ENCODE data around the gene POLDIP2.
A peak's percentile ranks its signal among the peaks of the same experiment; 100 is the strongest.

POLDIP2 gene

GRCh38 chr17:28388106-28388505 lies 30.8 kb upstream of the POLDIP2 start:
- Histone ChIP-seq H3K4me3 (ENCODE audit: low read depth in 1 of 2, low read length in 2 of 2) (no peak overlapping the region), H3K4me1 (ENCODE audit: control insufficient read depth in 1 of 2, insufficient read depth in 2 of 2, low read length in 2 of 2) (peaks cover 0 to 5% of the 10 kb centered on the region in 2 donors), H3K27me3 (ENCODE audit: low read depth, low read length) (no peaks in the 10 kb centered on the region), H3K27ac (ENCODE audit: low read length) (no peak overlapping the region), H3K36me3 (ENCODE audit: control insufficient read depth in 1 of 2, insufficient read depth in 2 of 2, low read length in 2 of 2) (peaks cover 24 to 49% of the 10 kb centered on the region in 2 donors), H3K9me3 (ENCODE audit: control insufficient read depth in 1 of 2, low read length in 2 of 2) (no peaks in the 10 kb centered on the region)

- H3K4me3 ChIP-seq (ENCODE audit: low read depth in 1 of 2, low read length in 2 of 2), result no peak overlapping the region
- no peak overlapping the region for H3K27ac ChIP-seq (ENCODE audit: low read length)
- H3K4me1 ChIP-seq (ENCODE audit: control insufficient read depth in 1 of 2, insufficient read depth in 2 of 2, low read length in 2 of 2), result peaks cover 0 to 9% of the 10 kb centered on the region in 2 donors
- H3K27me3 ChIP-seq (ENCODE audit: low read depth, low read length), result no peaks in the 10 kb centered on the region
- no peaks in the 10 kb centered on the region for H3K9me3 ChIP-seq (ENCODE audit: control insufficient read depth in 1 of 2, low read length in 2 of 2)
- peaks cover 24 to 40% of the 10 kb centered on the region in 2 donors for H3K36me3 ChIP-seq (ENCODE audit: control insufficient read depth in 1 of 2, insufficient read depth in 2 of 2, low read length in 2 of 2)
These were observed 29.1 kb upstream of the POLDIP2 start for GRCh38 chr17:28386391-28386790.

- Histone ChIP-seq H3K9me3 (ENCODE audit: control insufficient read depth in 1 of 2, low read length in 2 of 2) (no peaks in the 10 kb centered on the region), H3K4me3 (ENCODE audit: low read depth in 1 of 2, low read length in 2 of 2) (no peak overlapping the region), H3K4me1 (ENCODE audit: control insufficient read depth in 1 of 2, insufficient read depth in 2 of 2, low read length in 2 of 2) (peaks cover 0 to 14% of the 10 kb centered on the region in 2 donors), H3K36me3 (ENCODE audit: control insufficient read depth in 1 of 2, insufficient read depth in 2 of 2, low read length in 2 of 2) (peaks cover 17 to 30% of the 10 kb centered on the region in 2 donors), H3K27ac (ENCODE audit: low read length) (no peak overlapping the region), H3K27me3 (ENCODE audit: low read depth, low read length) (no peaks in the 10 kb centered on the region)
These were observed 28.1 kb upstream of the POLDIP2 start for GRCh38 chr17:28385406-28385805.

GRCh38 chr17:28385037-28385400 lies 27.7 kb upstream of the POLDIP2 start:
- Histone ChIP-seq H3K9me3 (ENCODE audit: control insufficient read depth in 1 of 2, low read length in 2 of 2) (no peaks in the 10 kb centered on the region), H3K4me3 (ENCODE audit: low read depth in 1 of 2, low read length in 2 of 2) (peak overlapping the region; percentile 51 to 63), H3K4me1 (ENCODE audit: control insufficient read depth in 1 of 2, insufficient read depth in 2 of 2, low read length in 2 of 2) (peaks cover 0 to 14% of the 10 kb centered on the region in 2 donors), H3K27ac (ENCODE audit: low read length) (no peak overlapping the region), H3K36me3 (ENCODE audit: control insufficient read depth in 1 of 2, insufficient read depth in 2 of 2, low read length in 2 of 2) (peaks cover 17 to 27% of the 10 kb centered on the region in 2 donors), H3K27me3 (ENCODE audit: low read depth, low read length) (no peaks in the 10 kb centered on the region)

- Histone ChIP-seq H3K27me3 (ENCODE audit: low read depth, low read length) (no peaks in the 10 kb centered on the region), H3K27ac (ENCODE audit: low read length) (no peak overlapping the region), H3K36me3 (ENCODE audit: control insufficient read depth in 1 of 2, insufficient read depth in 2 of 2, low read length in 2 of 2) (peaks cover 11 to 23% of the 10 kb centered on the region in 2 donors)
These were observed 27.1 kb upstream of the POLDIP2 start for GRCh38 chr17:28384281-28385036.

GRCh38 chr17:28381141-28381825 lies 24.0 kb upstream of the POLDIP2 start:
- no peak overlapping the region for H3K27ac ChIP-seq (ENCODE audit: low read length)
- H3K4me1 ChIP-seq (ENCODE audit: control insufficient read depth in 1 of 2, insufficient read depth in 2 of 2, low read length in 2 of 2), result peaks cover 0 to 14% of the 10 kb centered on the region in 2 donors

More at GRCh38 chr17:28384281-28385036, 27.1 kb upstream of the POLDIP2 start:
- H3K4me3 ChIP-seq (ENCODE audit: low read depth in 1 of 2, low read length in 2 of 2), result peak overlapping the region; percentile 51 to 63
- H3K4me1 ChIP-seq (ENCODE audit: control insufficient read depth in 1 of 2, insufficient read depth in 2 of 2, low read length in 2 of 2), result peaks cover 0 to 14% of the 10 kb centered on the region in 2 donors
- no peaks in the 10 kb centered on the region for H3K9me3 ChIP-seq (ENCODE audit: control insufficient read depth in 1 of 2, low read length in 2 of 2)

GRCh38 chr17:28379814-28380801 lies 22.8 kb upstream of the POLDIP2 start:
- Histone ChIP-seq H3K27ac (ENCODE audit: low read length) (no peak overlapping the region), H3K4me3 (ENCODE audit: low read depth in 1 of 2, low read length in 2 of 2) (no peak overlapping the region), H3K27me3 (ENCODE audit: low read depth, low read length) (no peaks in the 10 kb centered on the region), H3K36me3 (ENCODE audit: control insufficient read depth in 1 of 2, insufficient read depth in 2 of 2, low read length in 2 of 2) (peaks cover 0 to 6% of the 10 kb centered on the region in 2 donors), H3K9me3 (ENCODE audit: control insufficient read depth in 1 of 2, low read length in 2 of 2) (no peaks in the 10 kb centered on the region), H3K4me1 (ENCODE audit: control insufficient read depth in 1 of 2, insufficient read depth in 2 of 2, low read length in 2 of 2) (peaks cover 0 to 11% of the 10 kb centered on the region in 2 donors)

More at GRCh38 chr17:28381141-28381825, 24.0 kb upstream of the POLDIP2 start:
- Histone ChIP-seq H3K9me3 (ENCODE audit: control insufficient read depth in 1 of 2, low read length in 2 of 2) (no peaks in the 10 kb centered on the region), H3K27me3 (ENCODE audit: low read depth, low read length) (no peaks in the 10 kb centered on the region), H3K4me3 (ENCODE audit: low read depth in 1 of 2, low read length in 2 of 2) (peak overlapping the region in 1 of 2 donors; percentile 28), H3K36me3 (ENCODE audit: control insufficient read depth in 1 of 2, insufficient read depth in 2 of 2, low read length in 2 of 2) (peaks cover 0 to 6% of the 10 kb centered on the region in 2 donors)

GRCh38 chr17:28372945-28373274 lies 15.6 kb upstream of the POLDIP2 start:
- no peak overlapping the region for H3K27ac ChIP-seq (ENCODE audit: low read length)
- H3K4me1 ChIP-seq (ENCODE audit: control insufficient read depth in 1 of 2, insufficient read depth in 2 of 2, low read length in 2 of 2), result peaks cover 16% of the 10 kb centered on the region in 2 donors
- H3K36me3 ChIP-seq (ENCODE audit: control insufficient read depth in 1 of 2, insufficient read depth in 2 of 2, low read length in 2 of 2), result no peaks in the 10 kb centered on the region
- H3K27me3 ChIP-seq (ENCODE audit: low read depth, low read length), result peaks cover 5% of the 10 kb centered on the region
- H3K4me3 ChIP-seq (ENCODE audit: low read depth in 1 of 2, low read length in 2 of 2), result peak overlapping the region; percentile 55 to 78
- H3K9me3 ChIP-seq (ENCODE audit: control insufficient read depth in 1 of 2, low read length in 2 of 2), result no peaks in the 10 kb centered on the region

GRCh38 chr17:28372203-28372944 lies 15.0 kb upstream of the POLDIP2 start:
- Histone ChIP-seq H3K4me1 (ENCODE audit: control insufficient read depth in 1 of 2, insufficient read depth in 2 of 2, low read length in 2 of 2) (peaks cover 16% of the 10 kb centered on the region in 2 donors), H3K36me3 (ENCODE audit: control insufficient read depth in 1 of 2, insufficient read depth in 2 of 2, low read length in 2 of 2) (no peaks in the 10 kb centered on the region), H3K4me3 (ENCODE audit: low read depth in 1 of 2, low read length in 2 of 2) (peak overlapping the region; percentile 55 to 78), H3K27ac (ENCODE audit: low read length) (no peak overlapping the region), H3K27me3 (ENCODE audit: low read depth, low read length) (peaks cover 5% of the 10 kb centered on the region), H3K9me3 (ENCODE audit: control insufficient read depth in 1 of 2, low read length in 2 of 2) (no peaks in the 10 kb centered on the region)
